Epithelial cell of proximal tubule (primary cell): ENCODE measurements around the gene UGT1A8. TPM values are rescaled to one million over a fixed set of nuclear protein-coding genes. Genes with fewer than 3 reads are reported as not detected.
"Not testable (repeated sequence)": the region's sequence is repeated elsewhere in the genome, so short reads cannot be mapped to it uniquely, and the experiment has no call there.

Source experiments
- DNase-seq: peaks from one replicate; pipeline ENCODE4 v3.0.0-alpha.2; 2011; ENCODE audit warnings: low read depth
- H3K4me3 ChIP-seq: 2 replicates; pipeline ENCODE4 v1.5.1; 2011; ENCODE audit warnings: low read depth, mild to moderate bottlenecking, low read length
- total RNA-seq: library from RNA; depleted of rRNA; stranded (reverse); fragments of >200 nt; gene quantifications from 2 replicates; pipeline ENCODE4 v1.2.3, GENCODE V29; 2015
- TF ChIP-seq, protein P1 (sequence below): conservative IDR thresholded peaks from 2 replicates; pipeline ENCODE4 v1.5.1; 2012; ENCODE audit warnings: low read depth, mild to moderate bottlenecking, low read length

UGT1A8 gene
- total RNA-seq, 1 donor from 2014 or later: not detected

DNA sequence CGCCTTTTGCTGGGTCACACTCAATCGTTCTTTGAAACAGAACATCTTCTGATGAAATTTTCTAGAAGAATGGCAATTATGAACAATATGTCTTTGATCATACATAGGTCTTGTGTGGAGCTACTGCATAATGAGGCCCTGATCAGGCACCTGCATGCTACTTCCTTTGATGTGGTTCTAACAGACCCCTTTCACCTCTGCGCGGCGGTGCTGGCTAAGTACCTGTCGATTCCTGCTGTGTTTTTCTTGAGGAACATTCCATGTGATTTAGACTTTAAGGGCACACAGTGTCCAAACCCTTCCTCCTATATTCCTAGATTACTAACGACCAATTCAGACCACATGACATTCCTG lies 95.8 kb downstream of the UGT1A8 start:
- no peak for DNase-seq
- no peak overlapping the region for H3K4me3 ChIP-seq
- TF ChIP-seq, protein P1, sequence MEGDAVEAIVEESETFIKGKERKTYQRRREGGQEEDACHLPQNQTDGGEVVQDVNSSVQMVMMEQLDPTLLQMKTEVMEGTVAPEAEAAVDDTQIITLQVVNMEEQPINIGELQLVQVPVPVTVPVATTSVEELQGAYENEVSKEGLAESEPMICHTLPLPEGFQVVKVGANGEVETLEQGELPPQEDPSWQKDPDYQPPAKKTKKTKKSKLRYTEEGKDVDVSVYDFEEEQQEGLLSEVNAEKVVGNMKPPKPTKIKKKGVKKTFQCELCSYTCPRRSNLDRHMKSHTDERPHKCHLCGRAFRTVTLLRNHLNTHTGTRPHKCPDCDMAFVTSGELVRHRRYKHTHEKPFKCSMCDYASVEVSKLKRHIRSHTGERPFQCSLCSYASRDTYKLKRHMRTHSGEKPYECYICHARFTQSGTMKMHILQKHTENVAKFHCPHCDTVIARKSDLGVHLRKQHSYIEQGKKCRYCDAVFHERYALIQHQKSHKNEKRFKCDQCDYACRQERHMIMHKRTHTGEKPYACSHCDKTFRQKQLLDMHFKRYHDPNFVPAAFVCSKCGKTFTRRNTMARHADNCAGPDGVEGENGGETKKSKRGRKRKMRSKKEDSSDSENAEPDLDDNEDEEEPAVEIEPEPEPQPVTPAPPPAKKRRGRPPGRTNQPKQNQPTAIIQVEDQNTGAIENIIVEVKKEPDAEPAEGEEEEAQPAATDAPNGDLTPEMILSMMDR: no peak

DNA sequence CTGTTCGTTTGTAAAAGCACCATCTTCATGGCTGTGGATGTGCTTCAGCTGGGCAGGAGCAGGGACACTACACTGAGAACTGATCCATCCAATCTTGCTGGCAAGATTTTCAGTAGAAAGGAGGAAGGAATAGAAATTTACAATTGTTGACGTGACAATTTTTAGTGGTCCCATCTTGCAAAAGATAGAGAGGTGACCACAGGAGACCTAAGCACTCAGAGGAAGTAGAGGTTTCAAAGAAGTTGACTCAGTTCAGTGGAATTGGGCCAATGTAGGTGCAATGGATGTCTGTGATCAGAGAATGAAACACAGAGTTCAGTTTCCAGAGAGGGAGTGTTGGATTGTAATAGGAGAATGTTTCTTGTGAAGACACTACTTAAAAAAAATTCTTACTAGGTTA lies 96.7 kb downstream of the UGT1A8 start:
- H3K4me3 ChIP-seq: no peak overlapping the region
- no peak for DNase-seq
- TF ChIP-seq, protein P1: no peak

DNA sequence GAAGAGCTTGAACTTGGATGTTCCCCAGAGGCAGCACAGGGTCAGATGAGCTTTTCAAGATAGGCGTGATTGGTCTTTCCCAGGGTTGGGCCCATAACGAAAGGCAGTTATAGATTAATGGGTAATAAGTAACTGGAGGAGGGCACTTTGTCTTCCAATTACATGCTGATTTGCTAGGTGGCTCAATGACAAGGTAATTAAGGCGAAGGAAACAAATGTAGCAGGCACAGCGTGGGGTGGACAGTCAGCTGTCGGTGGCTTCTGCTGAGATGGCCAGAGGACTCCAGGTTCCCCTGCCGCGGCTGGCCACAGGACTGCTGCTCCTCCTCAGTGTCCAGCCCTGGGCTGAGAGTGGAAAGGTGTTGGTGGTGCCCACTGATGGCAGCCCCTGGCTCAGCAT lies 101.1 kb downstream of the UGT1A8 start, which contains the start of gene UGT1A4:
Gene UGT1A4 (plus strand): TSS at position 185 of the 400 bp plus-strand sequence. CDS start 85 bp downstream, at position 270.
- TF ChIP-seq, protein P1: no peak

DNA sequence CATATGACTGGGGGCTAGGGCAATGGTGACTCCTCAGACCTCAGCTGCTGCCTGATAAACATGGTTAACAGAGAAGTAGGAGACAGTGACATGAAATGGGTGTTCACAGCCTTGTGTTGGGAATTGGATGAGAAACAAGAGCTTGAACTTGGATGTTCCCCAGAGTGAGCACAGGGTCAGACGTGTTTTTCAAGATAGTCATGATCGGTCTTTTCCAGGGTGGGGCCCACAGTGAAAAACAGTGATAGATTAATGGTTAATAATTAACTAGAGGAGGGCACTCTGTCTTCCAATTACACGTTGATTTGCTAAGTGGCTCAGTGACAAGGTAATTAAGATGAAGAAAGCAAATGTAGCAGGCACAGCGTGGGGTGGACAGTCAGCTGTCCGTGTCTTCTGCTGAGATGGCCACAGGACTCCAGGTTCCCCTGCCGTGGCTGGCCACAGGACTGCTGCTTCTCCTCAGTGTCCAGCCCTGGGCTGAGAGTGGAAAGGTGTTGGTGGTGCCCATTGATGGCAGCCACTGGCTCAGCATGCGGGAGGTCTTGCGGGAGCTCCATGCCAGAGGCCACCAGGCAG lies 111.4 kb downstream of the UGT1A8 start, which contains the start of gene UGT1A3:
Gene UGT1A3 (plus strand): TSS at position 320 of the 579 bp plus-strand sequence. CDS start 85 bp downstream, at position 405.
- TF ChIP-seq, protein P1: no peak
- no peak within 1 kb of the TSS for H3K4me3 ChIP-seq
- DNase-seq: no peak

More for the DNA sequence above, 101.1 kb downstream of the UGT1A8 start, which contains the start of gene UGT1A4:
- no peak for DNase-seq
- H3K4me3 ChIP-seq: no peak within 1 kb of the TSS

DNA sequence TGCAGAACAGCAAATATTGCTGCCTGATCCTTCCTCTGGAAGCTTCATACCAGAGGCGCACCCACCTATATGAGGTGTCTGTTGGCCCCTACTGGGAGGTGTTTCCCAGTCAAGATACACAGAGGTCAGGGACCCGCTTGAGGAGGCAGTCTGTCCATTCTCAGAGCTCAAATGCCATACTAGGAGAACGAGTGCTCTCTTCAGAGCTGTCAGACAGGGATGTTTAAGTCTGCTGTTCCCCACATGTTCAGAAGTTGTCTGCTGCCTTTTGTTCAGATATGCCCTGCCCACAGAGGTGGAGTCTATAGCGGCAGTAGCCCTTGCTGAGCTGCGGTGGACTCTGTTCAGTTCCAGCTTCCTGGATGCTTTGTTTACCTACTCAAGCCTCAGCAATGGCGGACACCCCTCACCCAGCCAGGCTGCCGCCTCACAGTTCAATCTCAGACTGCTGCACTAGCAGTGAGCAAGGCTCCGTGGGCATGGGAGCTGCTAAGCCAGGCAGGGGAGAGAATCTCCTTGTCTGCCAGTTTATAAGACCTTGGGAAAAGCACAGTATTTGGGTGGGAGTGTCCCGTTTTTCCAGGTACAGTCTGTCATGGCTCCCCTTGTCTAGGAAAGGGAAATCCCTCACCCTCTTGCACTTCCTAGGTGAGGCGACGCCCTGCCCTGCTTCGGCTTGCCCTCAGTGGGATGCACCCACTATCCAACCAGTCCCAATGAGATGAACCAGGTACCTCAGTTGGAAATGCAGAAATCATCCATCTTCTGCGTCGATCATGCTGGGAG lies 119.6 kb downstream of the UGT1A8 start:
- not testable (repeated sequence) for H3K4me3 ChIP-seq, DNase-seq

DNA sequence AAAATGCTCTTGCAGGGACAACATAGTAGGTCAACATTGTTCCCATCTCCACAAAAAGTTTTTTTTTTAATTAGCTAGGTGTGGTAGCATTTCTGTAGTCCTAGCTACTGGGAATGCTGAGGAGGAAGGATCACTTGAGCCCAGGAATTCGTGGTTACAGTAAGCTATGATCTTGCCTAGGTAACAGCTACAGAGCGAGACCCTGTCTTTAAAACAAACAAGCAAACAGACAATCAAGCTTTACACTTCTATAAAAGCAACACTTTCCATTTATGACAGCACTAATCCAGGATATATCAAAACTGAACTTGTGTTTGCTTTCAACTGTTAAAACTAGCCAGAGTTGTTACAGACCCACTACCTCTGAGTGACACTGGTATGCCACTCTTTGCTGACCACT lies 123.4 kb downstream of the UGT1A8 start:
- H3K4me3 ChIP-seq: no peak overlapping the region
- TF ChIP-seq, protein P1: no peak

DNA sequence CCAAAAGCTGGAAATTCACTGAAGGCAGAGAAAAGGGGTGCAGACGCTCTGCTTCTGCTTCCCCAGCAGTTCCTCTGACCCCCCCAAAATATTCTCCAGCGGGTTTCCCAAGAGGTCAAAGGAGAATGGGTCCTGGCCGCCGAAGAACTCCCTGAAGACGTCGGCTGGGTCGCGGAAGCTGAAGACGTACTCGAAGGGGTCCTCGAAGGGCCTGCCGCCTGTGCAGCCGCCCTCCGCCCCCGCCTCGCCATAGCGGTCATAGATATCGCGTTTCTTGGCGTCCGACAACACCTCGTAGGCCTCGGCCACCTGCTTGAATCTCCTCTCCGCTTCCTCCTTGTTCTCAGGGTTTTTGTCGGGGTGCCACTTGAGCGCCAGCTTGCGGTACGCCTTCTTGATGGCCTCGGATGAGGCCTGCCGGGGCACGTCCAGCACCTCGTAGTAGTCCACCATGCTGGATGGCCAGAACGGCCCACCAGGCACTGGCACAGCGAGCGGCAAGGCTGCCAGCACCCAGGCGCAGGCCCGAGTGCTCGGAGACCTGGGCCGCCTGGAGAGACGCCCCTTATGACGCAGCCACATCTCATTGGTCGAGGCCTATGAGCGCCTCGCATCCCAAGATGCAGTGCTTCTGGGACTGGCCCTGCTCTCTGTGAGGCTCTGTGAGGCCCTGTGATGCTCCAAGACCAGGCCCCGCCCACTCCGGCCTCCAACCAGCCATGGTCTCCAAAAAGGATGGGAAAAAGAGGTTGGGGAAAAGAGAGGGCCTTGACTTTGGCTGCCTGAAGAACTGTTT lies 126.2 kb downstream of the UGT1A8 start:
- no peak overlapping the region for H3K4me3 ChIP-seq
- DNase-seq: no peak
- TF ChIP-seq, protein P1: no peak

More for the DNA sequence above, 123.4 kb downstream of the UGT1A8 start:
- no peak for DNase-seq
